Thyroid gland (tissue), 4 donors: ENCODE measurements around the gene SPATC1L.

Experiments used
- POLR2A ChIP-seq, 2 donors: fragments of 450-650 bp; IDR thresholded peaks; one replicate each; pipeline ENCODE4 v1.6.1; 2017; ENCODE audit warnings: antibody characterized with exemption in 2 of 2, mild to moderate bottlenecking in 2 of 2, moderate library complexity in 1 of 2
- TF ChIP-seq, protein P1 (sequence below), 6 experiments: fragments of 200-600 bp in 3 of 6; fragments of 450-650 bp in 3 of 6; sonication (generic) in 3 of 6; IDR thresholded peaks; one replicate each; pipeline ENCODE4 v1.5.1; 2016 to 2019; ENCODE audit warnings: antibody characterized with exemption in 6 of 6, mild to moderate bottlenecking in 2 of 6, inconsistent platforms in 1 of 6, moderate library complexity in 1 of 6

DNA sequence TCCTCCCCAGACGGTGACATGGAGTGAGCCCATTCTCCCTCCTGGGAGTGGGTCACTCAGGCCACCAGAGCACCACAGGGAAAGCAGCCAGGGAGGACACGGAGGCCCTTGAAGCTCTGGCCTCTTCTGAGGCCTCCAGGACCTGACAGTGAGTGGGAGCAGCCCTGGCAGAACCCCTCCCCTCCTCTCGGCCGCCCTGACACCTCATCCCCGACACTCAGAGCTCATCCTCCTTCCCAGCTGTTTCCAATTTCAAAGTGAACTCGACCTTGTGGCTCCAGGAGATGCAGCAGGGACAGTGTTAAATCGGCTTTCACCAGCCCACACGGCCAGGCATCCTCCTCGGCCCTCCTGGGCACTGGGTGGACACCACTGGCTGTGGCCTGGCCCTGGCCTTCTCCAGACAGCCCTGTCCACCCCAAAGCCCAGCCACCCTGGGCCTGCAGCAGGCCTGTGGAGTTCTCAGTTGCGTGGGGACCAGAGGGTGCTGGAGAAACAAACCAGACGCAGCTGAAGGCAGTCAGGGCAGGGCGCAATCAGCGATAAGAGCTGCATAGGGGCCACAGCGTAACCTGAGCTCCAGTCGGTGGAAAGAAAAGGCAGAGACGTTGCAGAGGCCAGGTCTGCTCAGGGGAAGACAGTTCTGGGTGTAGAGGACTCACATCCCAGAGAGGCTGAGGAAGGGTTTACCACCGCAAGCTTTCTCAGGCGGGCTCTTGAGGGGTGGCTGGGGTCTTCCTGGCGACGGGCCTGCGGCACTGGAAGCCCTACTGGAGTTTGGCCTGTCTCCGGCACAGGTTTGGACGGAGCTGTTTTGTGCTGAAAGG lies 55.9 kb downstream of the SPATC1L start:
- TF ChIP-seq, protein P1, sequence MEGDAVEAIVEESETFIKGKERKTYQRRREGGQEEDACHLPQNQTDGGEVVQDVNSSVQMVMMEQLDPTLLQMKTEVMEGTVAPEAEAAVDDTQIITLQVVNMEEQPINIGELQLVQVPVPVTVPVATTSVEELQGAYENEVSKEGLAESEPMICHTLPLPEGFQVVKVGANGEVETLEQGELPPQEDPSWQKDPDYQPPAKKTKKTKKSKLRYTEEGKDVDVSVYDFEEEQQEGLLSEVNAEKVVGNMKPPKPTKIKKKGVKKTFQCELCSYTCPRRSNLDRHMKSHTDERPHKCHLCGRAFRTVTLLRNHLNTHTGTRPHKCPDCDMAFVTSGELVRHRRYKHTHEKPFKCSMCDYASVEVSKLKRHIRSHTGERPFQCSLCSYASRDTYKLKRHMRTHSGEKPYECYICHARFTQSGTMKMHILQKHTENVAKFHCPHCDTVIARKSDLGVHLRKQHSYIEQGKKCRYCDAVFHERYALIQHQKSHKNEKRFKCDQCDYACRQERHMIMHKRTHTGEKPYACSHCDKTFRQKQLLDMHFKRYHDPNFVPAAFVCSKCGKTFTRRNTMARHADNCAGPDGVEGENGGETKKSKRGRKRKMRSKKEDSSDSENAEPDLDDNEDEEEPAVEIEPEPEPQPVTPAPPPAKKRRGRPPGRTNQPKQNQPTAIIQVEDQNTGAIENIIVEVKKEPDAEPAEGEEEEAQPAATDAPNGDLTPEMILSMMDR (IDR thresholded peaks at IDR 0.05): no peak
- no peak for TF ChIP-seq POLR2A (IDR thresholded peaks at IDR 0.05)
